PFSK-1 (cell line): ENCODE results near the gene COG1.

Experiments
- FOXP2 ChIP-seq: optimal IDR thresholded peaks from 2 replicates; pipeline ENCODE3; 2011; ENCODE audit warnings: borderline replicate concordance, control low read depth, inconsistent platforms; ENCODE audit not compliant: insufficient read depth; ENCODE audit errors: extremely low read length, extremely low read depth
- POLR2AphosphoS5 ChIP-seq: IDR thresholded peaks from 2 replicates; pipeline ENCODE4 v1.6.1; 2012; ENCODE audit warnings: low read depth, mild to moderate bottlenecking, control low read depth, low read length, moderate library complexity
- SIN3A ChIP-seq: IDR thresholded peaks from 2 replicates; pipeline ENCODE4 v1.6.1; 2012; ENCODE audit warnings: mild to moderate bottlenecking, low read length, moderate library complexity, borderline replicate concordance; ENCODE audit not compliant: insufficient read depth
- TAF1 ChIP-seq: IDR thresholded peaks from 2 replicates; pipeline ENCODE4 v1.6.1; 2012; ENCODE audit warnings: low read length, control low read depth, borderline replicate concordance; ENCODE audit not compliant: insufficient read depth

DNA sequence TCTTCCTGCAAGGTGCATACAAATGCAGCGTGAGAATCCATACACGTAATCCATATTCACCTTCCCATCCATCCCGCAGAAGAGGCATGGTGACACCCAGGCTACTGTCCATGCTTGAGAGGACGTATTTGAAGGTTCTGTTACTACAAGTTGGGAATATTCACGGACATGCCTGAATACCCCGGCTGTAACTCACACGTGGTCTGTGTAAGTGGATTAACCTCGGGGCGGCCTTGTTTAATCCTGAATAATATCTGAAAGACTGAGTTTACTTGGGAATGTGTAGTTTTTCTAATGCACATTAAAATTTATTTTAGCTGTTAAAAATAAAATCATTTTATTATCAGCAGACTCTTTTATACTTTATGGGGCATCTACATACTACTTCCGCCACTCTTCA, 55.7 kb downstream of the COG1 start:
- TF ChIP-seq POLR2AphosphoS5 (no peak), TAF1 (no peak), SIN3A (no peak), FOXP2 (no peak)
